Activated B cell treated with CpG ODN at 0.5 μM for 24 hours (primary cell): ENCODE results near the gene SMAP1. TPM values are rescaled to one million over a fixed set of nuclear protein-coding genes. Genes with fewer than 3 reads are reported as not detected.

Source experiments
- ATAC-seq: fragments of 200-7000 bp; cut with Tn5 transposase; one replicate; pipeline ENCODE4 v1.10.0; 2021; ENCODE audit warnings: low read depth, mild to moderate bottlenecking, moderate library complexity
- CTCF ChIA-PET: fragments of 350-600 bp; sonication (Branson Sonifier 250); formaldehyde crosslinking; loops from one replicate; lab custom pipeline; 2021; ENCODE audit warnings: antibody characterized with exemption; lab: Charles Lee
- POLR2A ChIA-PET: fragments of 350-600 bp; sonication (Branson Sonifier 250); formaldehyde crosslinking; loops from one replicate; lab custom pipeline; 2021; ENCODE audit warnings: antibody characterized with exemption; lab: Charles Lee
- DNase-seq: peaks from one replicate; pipeline ENCODE4 v3.0.0; 2022
- H3K27ac Mint-ChIP-seq: one replicate; pipeline ENCODE4 v1.8.0; 2020; ENCODE audit warnings: mixed read lengths
- H3K27me3 Mint-ChIP-seq: one replicate; pipeline ENCODE4 v1.8.0; 2021; ENCODE audit warnings: mixed read lengths
- H3K36me3 Mint-ChIP-seq: one replicate; pipeline ENCODE4 v1.8.0; 2021; ENCODE audit warnings: low read depth, mixed read lengths
- H3K4me1 Mint-ChIP-seq: one replicate; pipeline ENCODE4 v1.8.0; 2021; ENCODE audit warnings: mixed read lengths
- H3K4me3 Mint-ChIP-seq: one replicate; pipeline ENCODE4 v1.8.0; 2020; ENCODE audit warnings: mild to moderate bottlenecking, mixed read lengths
- H3K9me3 Mint-ChIP-seq: one replicate; pipeline ENCODE4 v1.8.0; 2020; ENCODE audit warnings: mixed read lengths
- intact Hi-C: fragments of 100-400 bp; cut with micrococcal nuclease; formaldehyde crosslinking; loops from one replicate; pipeline ENCODE4 v1.15.1; 2024
- total RNA-seq: library from RNA; stranded (reverse); gene quantifications from 2 replicates; pipeline ENCODE4 v1.2.3, GENCODE V29; 2022
- TF ChIP-seq, protein P1 (sequence below): fragments of 200-600 bp; IDR thresholded peaks from one replicate; pipeline ENCODE4 v1.8.0; 2022; ENCODE audit warnings: antibody characterized with exemption, mild to moderate bottlenecking

Gene SMAP1
- total RNA-seq = 20.7 and 21.6 TPM in 2 replicates

DNA sequence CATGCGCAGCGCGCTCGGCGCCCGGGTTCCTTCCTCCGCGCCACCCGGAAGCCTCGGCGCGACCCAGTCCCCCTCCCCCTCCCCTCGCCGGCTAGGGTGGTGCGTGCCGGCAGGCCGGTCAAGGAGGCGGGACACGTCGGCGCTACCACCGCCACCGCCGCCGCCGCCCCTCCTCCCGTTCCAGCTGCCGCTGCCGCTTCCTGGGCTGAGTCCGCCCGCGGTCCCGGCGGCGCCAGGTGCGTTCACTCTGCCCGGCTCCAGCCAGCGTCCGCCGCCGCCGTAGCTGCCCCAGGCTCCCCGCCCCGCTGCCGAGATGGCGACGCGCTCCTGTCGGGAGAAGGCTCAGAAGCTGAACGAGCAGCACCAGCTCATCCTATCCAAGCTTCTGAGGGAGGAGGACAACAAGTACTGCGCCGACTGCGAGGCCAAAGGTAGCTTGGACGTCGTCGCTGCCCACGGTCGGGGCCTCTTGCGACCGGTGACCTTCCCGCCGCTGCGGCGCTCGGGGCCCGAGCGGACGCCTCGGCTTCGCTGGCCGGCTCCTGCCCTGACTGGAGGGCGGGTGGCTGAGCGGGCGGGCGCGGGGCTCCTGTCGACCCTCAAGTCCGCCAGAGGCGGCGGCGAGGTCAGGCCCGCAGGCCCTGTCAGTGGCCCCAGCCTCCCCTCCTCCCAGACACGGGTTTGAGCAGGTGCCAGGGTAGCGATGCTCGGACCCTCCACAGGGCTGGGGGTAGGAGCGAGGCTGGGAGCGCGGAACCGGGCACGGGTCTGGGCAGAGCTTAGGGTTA is at the start of gene SMAP1:
Gene SMAP1 (plus strand): TSS at position 173 of the 788 bp plus-strand sequence. CDS start 141 bp downstream, at position 314.
- peak; percentile 94 for DNase-seq
- Mint-ChIP-seq H3K4me1 (peaks cover 41% of the 10 kb centered on the region), H3K9me3 (no peaks in the 10 kb centered on the region), H3K27me3 (no peaks in the 10 kb centered on the region), H3K27ac (peak within 1 kb of the TSS; percentile 92), H3K36me3 (no peaks in the 10 kb centered on the region), H3K4me3 (peak within 1 kb of the TSS; percentile 85)
- ChIA-PET POLR2A (interaction anchor here (0.7 to 3.2 kb wide), 8 partner anchors 11 to 621 kb away, joined by 3 to 21 read pairs (median 6); partner anchors contain the start of genes FAM135A, OGFRL1 and SDHAF4), CTCF (interaction anchor here (1.0 to 3.5 kb wide), 4 partner anchors 17 to 216 kb away, joined by 3 to 18 read pairs (median 6); partner anchors contain the start of gene SDHAF4)
- TF ChIP-seq, protein P1, sequence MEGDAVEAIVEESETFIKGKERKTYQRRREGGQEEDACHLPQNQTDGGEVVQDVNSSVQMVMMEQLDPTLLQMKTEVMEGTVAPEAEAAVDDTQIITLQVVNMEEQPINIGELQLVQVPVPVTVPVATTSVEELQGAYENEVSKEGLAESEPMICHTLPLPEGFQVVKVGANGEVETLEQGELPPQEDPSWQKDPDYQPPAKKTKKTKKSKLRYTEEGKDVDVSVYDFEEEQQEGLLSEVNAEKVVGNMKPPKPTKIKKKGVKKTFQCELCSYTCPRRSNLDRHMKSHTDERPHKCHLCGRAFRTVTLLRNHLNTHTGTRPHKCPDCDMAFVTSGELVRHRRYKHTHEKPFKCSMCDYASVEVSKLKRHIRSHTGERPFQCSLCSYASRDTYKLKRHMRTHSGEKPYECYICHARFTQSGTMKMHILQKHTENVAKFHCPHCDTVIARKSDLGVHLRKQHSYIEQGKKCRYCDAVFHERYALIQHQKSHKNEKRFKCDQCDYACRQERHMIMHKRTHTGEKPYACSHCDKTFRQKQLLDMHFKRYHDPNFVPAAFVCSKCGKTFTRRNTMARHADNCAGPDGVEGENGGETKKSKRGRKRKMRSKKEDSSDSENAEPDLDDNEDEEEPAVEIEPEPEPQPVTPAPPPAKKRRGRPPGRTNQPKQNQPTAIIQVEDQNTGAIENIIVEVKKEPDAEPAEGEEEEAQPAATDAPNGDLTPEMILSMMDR = no peak
- intact Hi-C loops = loop anchor here (1.0 to 5.0 kb wide), 6 partner anchors 18 to 1715 kb away; partner anchors contain the start of genes FAM135A, LMBRD1, OGFRL1 and SDHAF4
- peak; percentile 96 for ATAC-seq

DNA sequence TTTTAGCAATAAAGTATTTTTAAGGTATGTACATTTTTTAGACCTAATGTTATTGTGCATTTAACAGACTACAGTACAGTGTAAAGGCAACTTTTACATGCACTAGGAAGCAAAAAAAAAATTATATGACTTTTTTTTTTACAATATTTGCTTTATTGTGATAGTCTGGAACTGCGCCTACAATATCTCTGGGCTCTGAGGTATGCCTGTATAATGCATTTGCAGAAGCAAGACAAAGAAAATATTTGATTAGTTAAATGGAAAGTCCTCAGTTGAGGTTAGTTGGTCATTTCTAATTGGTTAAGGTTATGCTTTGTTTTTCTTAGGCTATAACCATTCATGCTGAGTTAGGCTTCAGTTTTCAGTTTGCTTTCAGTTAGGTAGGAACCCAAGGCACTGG is 46.9 kb upstream of the SMAP1 start:
- DNase-seq (no peak), ATAC-seq (no peak)
- POLR2A ChIA-PET = no interaction called here
- CTCF ChIA-PET = no interaction called here
- no peaks in the 10 kb centered on the region for H3K36me3 Mint-ChIP-seq
- no peak overlapping the region for H3K27ac Mint-ChIP-seq
- intact Hi-C loops = no loop called here
- H3K4me1 Mint-ChIP-seq = no peaks in the 10 kb centered on the region
- H3K4me3 Mint-ChIP-seq = no peak overlapping the region
- H3K9me3 Mint-ChIP-seq = no peaks in the 10 kb centered on the region
- peaks cover 1% of the 10 kb centered on the region for H3K27me3 Mint-ChIP-seq
- TF ChIP-seq, protein P1 = no peak

DNA sequence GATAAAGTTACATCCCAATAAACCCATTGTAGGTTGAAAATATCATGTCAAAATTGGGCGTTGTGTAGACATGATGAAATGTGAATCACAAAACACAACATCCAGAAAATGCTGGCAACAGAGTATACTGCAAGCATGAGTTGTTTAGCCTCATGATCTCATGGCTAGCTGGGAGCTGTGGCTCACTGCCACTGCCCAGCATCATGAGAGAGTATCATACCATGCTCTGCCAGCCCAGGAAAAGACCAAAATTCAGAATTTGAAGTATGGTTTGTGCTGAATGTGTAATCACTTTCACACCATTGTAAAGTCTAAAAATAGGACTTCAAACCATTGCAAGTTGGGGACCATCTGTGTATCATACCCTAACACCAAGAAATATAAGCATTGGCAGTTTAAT is 45.2 kb upstream of the SMAP1 start:
- ChIA-PET POLR2A (no interaction called here), CTCF (no interaction called here)
- TF ChIP-seq, protein P1 = no peak
- Mint-ChIP-seq H3K4me1 (no peaks in the 10 kb centered on the region), H3K9me3 (no peaks in the 10 kb centered on the region), H3K27me3 (peaks cover 3% of the 10 kb centered on the region), H3K36me3 (no peaks in the 10 kb centered on the region), H3K4me3 (no peak overlapping the region), H3K27ac (no peak overlapping the region)
- intact Hi-C loops = no loop called here
- no peak for ATAC-seq
- no peak for DNase-seq

DNA sequence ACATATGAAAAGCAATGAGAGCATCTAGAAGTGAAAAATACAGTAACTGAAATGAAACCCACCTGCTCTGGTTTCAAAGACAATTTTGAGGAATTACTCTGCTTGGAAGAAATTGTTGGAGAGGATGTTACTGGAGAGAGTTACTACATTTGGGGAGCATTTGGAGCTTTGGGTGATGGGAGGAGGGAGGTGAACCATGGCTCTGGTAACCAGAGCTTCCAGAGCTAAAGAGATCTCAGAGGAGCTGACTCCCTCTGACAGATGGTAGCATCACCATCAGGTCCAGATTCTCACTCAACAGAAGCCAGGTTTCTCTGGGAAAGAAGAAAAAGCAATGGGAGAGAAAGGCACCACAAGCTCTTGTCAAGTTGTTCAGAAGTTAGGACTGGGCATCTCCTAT is 42.2 kb upstream of the SMAP1 start:
- Mint-ChIP-seq H3K27ac (no peak overlapping the region), H3K36me3 (no peaks in the 10 kb centered on the region), H3K9me3 (no peaks in the 10 kb centered on the region), H3K4me1 (no peaks in the 10 kb centered on the region), H3K4me3 (no peak overlapping the region), H3K27me3 (peaks cover 5% of the 10 kb centered on the region)
- ChIA-PET CTCF (no interaction called here), POLR2A (no interaction called here)
- intact Hi-C loops = no loop called here
- TF ChIP-seq, protein P1 = no peak
- no peak for ATAC-seq
- DNase-seq = no peak

DNA sequence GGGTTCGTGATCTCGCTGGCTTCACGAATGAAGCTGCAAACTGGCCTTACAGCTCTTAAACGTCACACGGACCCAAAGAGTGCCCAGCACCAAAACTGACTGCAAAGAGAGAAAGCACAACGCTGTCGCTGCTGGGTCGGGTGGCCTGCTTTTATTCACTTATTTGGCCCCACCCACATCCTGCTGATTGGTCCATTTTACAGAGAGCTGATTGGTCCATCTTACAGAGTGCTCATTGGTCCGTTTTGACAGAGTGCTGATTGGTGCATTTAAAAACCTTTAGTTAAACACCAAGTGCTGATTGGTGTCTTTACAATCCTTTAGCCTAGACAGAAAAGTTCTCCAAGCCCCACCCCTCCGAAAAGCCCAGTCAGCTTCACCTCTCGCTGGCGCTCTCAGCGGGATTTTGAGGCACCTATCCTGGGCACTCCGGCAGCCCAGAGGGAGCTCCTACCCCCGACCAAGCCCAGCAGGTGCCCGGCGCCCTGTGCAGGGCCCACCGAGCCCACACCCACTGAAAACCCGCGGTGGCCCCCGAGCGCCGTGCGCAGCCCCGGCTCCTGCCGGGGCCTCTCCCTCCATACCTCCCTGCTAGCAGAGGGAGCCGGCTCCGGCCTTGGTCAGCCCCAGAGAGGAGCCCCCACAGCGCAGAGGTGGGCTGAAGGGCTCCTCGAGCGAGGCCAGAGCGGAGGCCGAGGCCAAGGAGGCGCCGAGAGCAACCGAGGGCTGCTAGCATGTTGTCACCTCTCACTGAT is 40.0 kb upstream of the SMAP1 start:
- H3K4me1 Mint-ChIP-seq = no peaks in the 10 kb centered on the region
- DNase-seq = no peak
- peaks cover 10% of the 10 kb centered on the region for H3K27me3 Mint-ChIP-seq
- POLR2A ChIA-PET = no interaction called here
- H3K27ac Mint-ChIP-seq = no peak overlapping the region
- no peak overlapping the region for H3K4me3 Mint-ChIP-seq
- CTCF ChIA-PET = no interaction called here
- no peaks in the 10 kb centered on the region for H3K9me3 Mint-ChIP-seq
- intact Hi-C loops = no loop called here
- TF ChIP-seq, protein P1 = no peak
- H3K36me3 Mint-ChIP-seq = no peaks in the 10 kb centered on the region
- no peak for ATAC-seq
